Central memory CD8-positive, alpha-beta T cell (primary cell): Measurements from ENCODE around the gene PRKCD.

Source experiments
- ATAC-seq: fragments of 150-1000 bp; cut with Tn5 transposase; replicated peaks from 2 replicates; pipeline ENCODE4 v1.10.0; 2022; ENCODE audit warnings: mild to moderate bottlenecking, moderate FRiP score, moderate number of reproducible peaks; ENCODE audit not compliant: poor library complexity, severe bottlenecking; ENCODE audit errors: extremely low read depth
- DNase-seq, 2 donors: peaks; one replicate each; pipeline ENCODE4 v3.0.0; 2021; ENCODE audit warnings: low spot score in 2 of 2
- H3K27ac Mint-ChIP-seq: one replicate; pipeline ENCODE4 v1.8.0; 2022; ENCODE audit warnings: low read depth, mild to moderate bottlenecking, moderate library complexity, mixed read lengths
- H3K27me3 Mint-ChIP-seq: one replicate; pipeline ENCODE4 v1.8.0; 2022; ENCODE audit warnings: mixed read lengths
- H3K36me3 Mint-ChIP-seq: one replicate; pipeline ENCODE4 v1.8.0; 2022; ENCODE audit warnings: mild to moderate bottlenecking, moderate library complexity, mixed read lengths; ENCODE audit not compliant: insufficient read depth
- H3K4me1 Mint-ChIP-seq: one replicate; pipeline ENCODE4 v1.8.0; 2022; ENCODE audit warnings: mixed read lengths
- H3K4me3 Mint-ChIP-seq: one replicate; pipeline ENCODE4 v1.8.0; 2022; ENCODE audit warnings: mild to moderate bottlenecking, moderate library complexity, mixed read lengths
- H3K9me3 Mint-ChIP-seq: one replicate; pipeline ENCODE4 v1.8.0; 2022; ENCODE audit warnings: mixed read lengths

Gene PRKCD

GRCh38 chr3:53213276-53213675, 52.3 kb downstream of the PRKCD start:
- DNase-seq = no peak
- Mint-ChIP-seq H3K36me3 (peaks cover 2% of the 10 kb centered on the region), H3K4me3 (no peak overlapping the region), H3K27me3 (peaks cover 18% of the 10 kb centered on the region), H3K27ac (no peak overlapping the region), H3K4me1 (no peaks in the 10 kb centered on the region), H3K9me3 (peaks cover 4% of the 10 kb centered on the region)
- ATAC-seq = no peak

GRCh38 chr3:53215816-53216215, 54.8 kb downstream of the PRKCD start:
- Mint-ChIP-seq H3K27me3 (peaks cover 18% of the 10 kb centered on the region), H3K27ac (no peak overlapping the region), H3K9me3 (no peaks in the 10 kb centered on the region), H3K4me3 (no peak overlapping the region), H3K36me3 (no peaks in the 10 kb centered on the region), H3K4me1 (peaks cover 5% of the 10 kb centered on the region)
- ATAC-seq (no peak), DNase-seq (no peak)

GRCh38 chr3:53216723-53217122, 55.7 kb downstream of the PRKCD start:
- H3K27ac Mint-ChIP-seq = no peak overlapping the region
- no peaks in the 10 kb centered on the region for H3K36me3 Mint-ChIP-seq

GRCh38 chr3:53217175-53217574, 56.2 kb downstream of the PRKCD start:
- no peaks in the 10 kb centered on the region for H3K36me3 Mint-ChIP-seq
- DNase-seq (no peak), ATAC-seq (no peak)
- H3K4me3 Mint-ChIP-seq = no peak overlapping the region
- no peak overlapping the region for H3K27ac Mint-ChIP-seq
- H3K9me3 Mint-ChIP-seq = no peaks in the 10 kb centered on the region
- peaks cover 18% of the 10 kb centered on the region for H3K27me3 Mint-ChIP-seq
- peaks cover 5% of the 10 kb centered on the region for H3K4me1 Mint-ChIP-seq

More at GRCh38 chr3:53216723-53217122, 55.7 kb downstream of the PRKCD start:
- H3K9me3 Mint-ChIP-seq = no peaks in the 10 kb centered on the region
- DNase-seq = no peak
- peaks cover 5% of the 10 kb centered on the region for H3K4me1 Mint-ChIP-seq
- no peak overlapping the region for H3K4me3 Mint-ChIP-seq
- ATAC-seq = no peak
- peaks cover 18% of the 10 kb centered on the region for H3K27me3 Mint-ChIP-seq

- Mint-ChIP-seq H3K9me3 (no peaks in the 10 kb centered on the region), H3K27me3 (peaks cover 17% of the 10 kb centered on the region), H3K4me1 (peaks cover 5% of the 10 kb centered on the region), H3K4me3 (no peak overlapping the region), H3K27ac (no peak overlapping the region), H3K36me3 (no peaks in the 10 kb centered on the region)
- no peak for DNase-seq
- no peak for ATAC-seq
These were observed 57.1 kb downstream of the PRKCD start for GRCh38 chr3:53218131-53218530.

GRCh38 chr3:53219895-53220483, 59.0 kb downstream of the PRKCD start:
- Mint-ChIP-seq H3K27ac (no peak overlapping the region), H3K9me3 (no peaks in the 10 kb centered on the region), H3K4me3 (no peak overlapping the region), H3K4me1 (peaks cover 5% of the 10 kb centered on the region), H3K36me3 (peaks cover 4% of the 10 kb centered on the region), H3K27me3 (peaks cover 9% of the 10 kb centered on the region)
- DNase-seq (peak; percentile 64 to 71), ATAC-seq (peak; percentile 86)

- Mint-ChIP-seq H3K36me3 (peaks cover 11% of the 10 kb centered on the region), H3K9me3 (no peaks in the 10 kb centered on the region), H3K27ac (no peak overlapping the region), H3K4me1 (peaks cover 5% of the 10 kb centered on the region), H3K4me3 (no peak overlapping the region), H3K27me3 (no peaks in the 10 kb centered on the region)
- no peak for DNase-seq
- no peak for ATAC-seq
These were observed 60.3 kb downstream of the PRKCD start for GRCh38 chr3:53221345-53221744.

GRCh38 chr3:53221827-53222182, 60.8 kb downstream of the PRKCD start:
- no peak overlapping the region for H3K4me3 Mint-ChIP-seq
- H3K9me3 Mint-ChIP-seq = no peaks in the 10 kb centered on the region
- no peak for ATAC-seq

GRCh38 chr3:53222183-53222901, 61.3 kb downstream of the PRKCD start:
- DNase-seq (no peak), ATAC-seq (no peak)
- no peak overlapping the region for H3K4me3 Mint-ChIP-seq
- H3K27ac Mint-ChIP-seq = peak overlapping the region; percentile 75
- no peaks in the 10 kb centered on the region for H3K27me3 Mint-ChIP-seq
- peaks cover 19% of the 10 kb centered on the region for H3K36me3 Mint-ChIP-seq
- H3K9me3 Mint-ChIP-seq = no peaks in the 10 kb centered on the region
- H3K4me1 Mint-ChIP-seq = peaks cover 5% of the 10 kb centered on the region

More at GRCh38 chr3:53221827-53222182, 60.8 kb downstream of the PRKCD start:
- peaks cover 14% of the 10 kb centered on the region for H3K36me3 Mint-ChIP-seq
- DNase-seq = no peak
- peaks cover 5% of the 10 kb centered on the region for H3K4me1 Mint-ChIP-seq
- H3K27me3 Mint-ChIP-seq = no peaks in the 10 kb centered on the region
- H3K27ac Mint-ChIP-seq = peak overlapping the region; percentile 75

- no peak for ATAC-seq
- H3K27ac Mint-ChIP-seq = no peak overlapping the region
- DNase-seq = no peak
- no peaks in the 10 kb centered on the region for H3K27me3 Mint-ChIP-seq
- no peaks in the 10 kb centered on the region for H3K9me3 Mint-ChIP-seq
- H3K4me3 Mint-ChIP-seq = no peak overlapping the region
- H3K36me3 Mint-ChIP-seq = peaks cover 22% of the 10 kb centered on the region
- H3K4me1 Mint-ChIP-seq = peaks cover 5% of the 10 kb centered on the region
These were observed 62.0 kb downstream of the PRKCD start for GRCh38 chr3:53223025-53223424.

- Mint-ChIP-seq H3K4me1 (peaks cover 5% of the 10 kb centered on the region), H3K36me3 (peaks cover 22% of the 10 kb centered on the region), H3K9me3 (no peaks in the 10 kb centered on the region), H3K4me3 (no peak overlapping the region), H3K27me3 (no peaks in the 10 kb centered on the region), H3K27ac (no peak overlapping the region)
- DNase-seq (no peak), ATAC-seq (no peak)
These were observed 62.5 kb downstream of the PRKCD start for GRCh38 chr3:53223541-53223966.

GRCh38 chr3:53224026-53224425, 63.0 kb downstream of the PRKCD start:
- Mint-ChIP-seq H3K9me3 (no peaks in the 10 kb centered on the region), H3K27me3 (no peaks in the 10 kb centered on the region), H3K4me1 (peaks cover 5% of the 10 kb centered on the region), H3K36me3 (peaks cover 26% of the 10 kb centered on the region), H3K4me3 (no peak overlapping the region), H3K27ac (no peak overlapping the region)
- ATAC-seq (no peak), DNase-seq (no peak)

GRCh38 chr3:53224536-53224935, 63.5 kb downstream of the PRKCD start:
- no peak for ATAC-seq

More at GRCh38 chr3:53224536-53224935, 63.5 kb downstream of the PRKCD start:
- H3K4me1 Mint-ChIP-seq = peaks cover 5% of the 10 kb centered on the region
- H3K9me3 Mint-ChIP-seq = no peaks in the 10 kb centered on the region
- DNase-seq = no peak
- no peak overlapping the region for H3K27ac Mint-ChIP-seq
- H3K27me3 Mint-ChIP-seq = no peaks in the 10 kb centered on the region
- peaks cover 27% of the 10 kb centered on the region for H3K36me3 Mint-ChIP-seq
- H3K4me3 Mint-ChIP-seq = no peak overlapping the region
